H1 (cell line): ENCODE results near the gene ARID1B. TPM values are rescaled to one million over a fixed set of nuclear protein-coding genes. Genes with fewer than 3 reads are reported as not detected.

Experiments used
- CTCF ChIA-PET: fragments of 300-600 bp; sonication (Branson Sonifier 250); formaldehyde crosslinking; loops from one replicate; lab custom pipeline; 2021; ENCODE audit not compliant: partially characterized antibody; lab: Charles Lee
- POLR2A ChIA-PET: fragments of 300-600 bp; sonication (Branson Sonifier 250); formaldehyde crosslinking; loops from one replicate; lab custom pipeline; 2021; ENCODE audit warnings: inconsistent platforms; ENCODE audit not compliant: partially characterized antibody; lab: Charles Lee
- DNase-seq, 2 experiments: peaks; one replicate each; pipeline versions ENCODE4 v3.0.0 to v3.0.0-alpha.2; 2010 to 2022; ENCODE audit warnings: low spot score in 2 of 2, low read depth in 1 of 2, mixed read lengths in 1 of 2
- FAIRE-seq: peaks from 2 replicates; lab custom pipeline; 2011; peaks lifted over from hg19 to GRCh38; lab: Jason Lieb, UNC
- H2AFZ ChIP-seq: 2 replicates; pipeline ENCODE4 v1.8.1; 2012; ENCODE audit warnings: low read length, inconsistent platforms
- H2AK5ac ChIP-seq: 2 replicates; pipeline ENCODE4 v1.6.1; 2013; ENCODE audit warnings: low read depth, low read length
- H2BK120ac ChIP-seq: replicated peaks from 2 replicates; pipeline ENCODE3; 2013; ENCODE audit warnings: low read depth, low read length, inconsistent platforms
- H2BK12ac ChIP-seq: 2 replicates; pipeline ENCODE4 v1.6.1; 2013; ENCODE audit warnings: low read depth, low read length
- H2BK15ac ChIP-seq: 2 replicates; pipeline ENCODE4 v1.6.1; 2013; ENCODE audit warnings: low read length
- H2BK20ac ChIP-seq: 2 replicates; pipeline ENCODE4 v1.6.1; 2013; ENCODE audit warnings: low read length
- H2BK5ac ChIP-seq: 2 replicates; pipeline ENCODE4 v1.6.1; 2013; ENCODE audit warnings: low read depth, low read length
- H3K14ac ChIP-seq: 2 replicates; pipeline ENCODE4 v1.6.1; 2013; ENCODE audit warnings: inconsistent platforms; ENCODE audit not compliant: insufficient read length
- H3K18ac ChIP-seq: 2 replicates; pipeline ENCODE4 v1.6.1; 2013; ENCODE audit warnings: low read length; ENCODE audit errors: extremely low read depth
- H3K23ac ChIP-seq: 2 replicates; pipeline ENCODE4 v1.6.1; 2013; ENCODE audit warnings: inconsistent platforms; ENCODE audit not compliant: insufficient read length
- H3K23me2 ChIP-seq: 2 replicates; pipeline ENCODE4 v1.6.1; 2013; ENCODE audit warnings: low read depth, low read length
- H3K27ac ChIP-seq: 2 replicates; pipeline ENCODE4 v1.6.1; 2011; ENCODE audit warnings: low read depth, low read length, inconsistent platforms
- H3K27me3 ChIP-seq, 4 experiments: replicated peaks in 1 of 4; 1 replicate in 1 of 4; 2 replicates in 3 of 4; pipeline versions ENCODE4 v1.6.1 to v1.8.1; 2011 to 2013; ENCODE audit warnings: low read length in 3 of 4, mild to moderate bottlenecking in 3 of 4, inconsistent platforms in 2 of 4, mixed read lengths in 2 of 4, moderate library complexity in 1 of 4; ENCODE audit not compliant: control insufficient read depth in 3 of 4, insufficient read depth in 3 of 4; ENCODE audit errors: extremely low read depth in 1 of 4
- H3K36me3 ChIP-seq, 4 experiments: 2 replicates each; pipeline versions ENCODE4 v1.6.1 to v1.8.1; 2011 to 2013; ENCODE audit warnings: mild to moderate bottlenecking in 4 of 4, low read length in 3 of 4, moderate library complexity in 2 of 4, control low read depth in 1 of 4, inconsistent platforms in 1 of 4; ENCODE audit not compliant: insufficient read depth in 4 of 4, control insufficient read depth in 2 of 4
- H3K4ac ChIP-seq: replicated peaks from 2 replicates; pipeline ENCODE3; 2013; ENCODE audit warnings: low read length, low read depth, mixed read lengths, inconsistent platforms; ENCODE audit not compliant: insufficient read length
- H3K4me1 ChIP-seq, 4 experiments: replicated peaks in 1 of 4; 1 replicate in 1 of 4; 2 replicates in 3 of 4; pipeline versions ENCODE4 v1.6.1 to v1.8.1; 2011 to 2013; ENCODE audit warnings: low read length in 3 of 4, inconsistent platforms in 2 of 4, mixed read lengths in 1 of 4; ENCODE audit not compliant: insufficient read depth in 4 of 4, control insufficient read depth in 3 of 4
- H3K4me2 ChIP-seq, 2 experiments: 2 replicates each; pipeline versions ENCODE4 v1.6.1 to v1.8.1; 2011 to 2013; ENCODE audit warnings: low read depth in 2 of 2, low read length in 2 of 2, control low read depth in 1 of 2, inconsistent platforms in 1 of 2, mild to moderate bottlenecking in 1 of 2; ENCODE audit not compliant: insufficient read depth in 1 of 2
- H3K4me3 ChIP-seq, 4 experiments: fragments of 200-600, 300-600 bp in 1 of 4; sonication (generic), shearing (Covaris generic), sonication (Bioruptor Twin) in 1 of 4; 2 replicates each; pipeline versions ENCODE4 v1.5.1 to v1.8.1; 2011 to 2016; ENCODE audit warnings: low read length in 4 of 4, low read depth in 3 of 4, control low read depth in 2 of 4, inconsistent platforms in 2 of 4, mild to moderate bottlenecking in 2 of 4, mixed read lengths in 1 of 4, moderate library complexity in 1 of 4; ENCODE audit not compliant: insufficient read depth in 2 of 4; ENCODE audit errors: extremely low read depth in 1 of 4
- H3K56ac ChIP-seq: replicated peaks from 2 replicates; pipeline ENCODE3; 2013; ENCODE audit warnings: low read depth, mild to moderate bottlenecking, mixed read lengths, low read length, inconsistent platforms; ENCODE audit not compliant: insufficient read length
- H3K79me1 ChIP-seq: 2 replicates; pipeline ENCODE4 v1.6.1; 2013; ENCODE audit warnings: low read depth, low read length, control low read depth
- H3K79me2 ChIP-seq, 2 experiments: 2 replicates each; pipeline versions ENCODE4 v1.6.1 to v1.8.1; 2012 to 2013; ENCODE audit warnings: low read length in 2 of 2, mild to moderate bottlenecking in 2 of 2, inconsistent platforms in 1 of 2; ENCODE audit not compliant: insufficient read depth in 2 of 2, control insufficient read depth in 1 of 2
- H3K9ac ChIP-seq, 4 experiments: replicated peaks in 1 of 4; 1 replicate in 1 of 4; 2 replicates in 3 of 4; pipeline versions ENCODE4 v1.6.1 to v1.8.1; 2011 to 2013; ENCODE audit warnings: low read depth in 3 of 4, low read length in 3 of 4, control low read depth in 2 of 4, mild to moderate bottlenecking in 2 of 4, moderate library complexity in 2 of 4, inconsistent platforms in 1 of 4; ENCODE audit errors: extremely low read depth in 1 of 4
- H3K9me3 ChIP-seq, 2 experiments: 2 replicates each; pipeline versions ENCODE4 v1.6.1 to v1.8.1; 2012 to 2013; ENCODE audit warnings: mild to moderate bottlenecking in 2 of 2, moderate library complexity in 2 of 2, control low read depth in 1 of 2, inconsistent platforms in 1 of 2, low read depth in 1 of 2, low read length in 1 of 2, mixed read lengths in 1 of 2; ENCODE audit not compliant: insufficient read depth in 2 of 2
- H4K20me1 ChIP-seq, 2 experiments: replicated peaks in 1 of 2; 2 replicates each; pipeline versions ENCODE3 to v1.8.1; 2011 to 2013; ENCODE audit warnings: inconsistent platforms in 2 of 2, low read length in 2 of 2, mild to moderate bottlenecking in 1 of 2; ENCODE audit not compliant: insufficient read depth in 2 of 2, control insufficient read depth in 1 of 2
- H4K5ac ChIP-seq: 2 replicates; pipeline ENCODE4 v1.6.1; 2013; ENCODE audit warnings: low read length, low read depth, mixed read lengths, inconsistent platforms; ENCODE audit not compliant: insufficient read length
- H4K8ac ChIP-seq: 2 replicates; pipeline ENCODE4 v1.8.0; 2013; ENCODE audit warnings: mild to moderate bottlenecking, moderate library complexity, low read length, inconsistent platforms; ENCODE audit not compliant: insufficient read depth; ENCODE audit errors: extremely low read depth
- H4K91ac ChIP-seq: replicated peaks from 2 replicates; pipeline ENCODE3; 2013; ENCODE audit warnings: low read length, mixed read lengths, inconsistent platforms; ENCODE audit not compliant: insufficient read length
- ASH2L ChIP-seq: fragments of 200-600, 300-600 bp; sonication (generic); IDR thresholded peaks from one replicate; pipeline ENCODE4 v1.7.1; 2017; ENCODE audit warnings: low read length
- BACH1 ChIP-seq: IDR thresholded peaks from 2 replicates; pipeline ENCODE4 v1.6.1; 2012; ENCODE audit warnings: low read length, improper control_type of control experiment
- CBX8 ChIP-seq: fragments of 300-800, 300-1000 bp; sonication (generic); IDR thresholded peaks from 2 replicates; pipeline ENCODE4 v1.7.1; 2016; ENCODE audit warnings: low read depth, low read length, borderline replicate concordance
- CEBPB ChIP-seq: IDR thresholded peaks from 2 replicates; pipeline ENCODE4 v1.6.1; 2012; ENCODE audit warnings: low read depth, low read length
- CHD2 ChIP-seq: IDR thresholded peaks from 2 replicates; pipeline ENCODE4 v1.6.1; 2012; ENCODE audit warnings: low read length, improper control_type of control experiment
- KDM5A ChIP-seq: fragments of 200-600 bp; IDR thresholded peaks from 2 replicates; pipeline ENCODE4 v1.7.1; 2012; ENCODE audit warnings: mild to moderate bottlenecking, low read length, inconsistent platforms, mixed read lengths
- MAFK ChIP-seq: IDR thresholded peaks from 2 replicates; pipeline ENCODE4 v1.6.1; 2012; ENCODE audit warnings: low read depth, mild to moderate bottlenecking, improper control_type of control experiment, low read length
- RFX5 ChIP-seq: IDR thresholded peaks from 2 replicates; pipeline ENCODE4 v1.6.1; 2011; ENCODE audit warnings: low read depth, low read length, improper control_type of control experiment, borderline replicate concordance
- SIN3A ChIP-seq, 2 experiments: IDR thresholded peaks in 1 of 2; conservative IDR thresholded peaks in 1 of 2; 2 replicates each; pipeline ENCODE4 v1.6.1; 2011 to 2012; ENCODE audit warnings: low read length in 2 of 2, improper control_type of control experiment in 1 of 2, low read depth in 1 of 2, mild to moderate bottlenecking in 1 of 2
- SIRT6 ChIP-seq: IDR thresholded peaks from one replicate; pipeline ENCODE4 v1.7.1; 2012; ENCODE audit warnings: low read length, inconsistent platforms
- SUZ12 ChIP-seq: fragments of 200-600 bp; sonication (generic); IDR thresholded peaks from 2 replicates; pipeline ENCODE4 v1.6.1; 2012; ENCODE audit warnings: mild to moderate bottlenecking, inconsistent platforms, low read length, moderate library complexity, mixed read lengths
- TCF12 ChIP-seq: IDR thresholded peaks from 2 replicates; pipeline ENCODE4 v1.6.1; 2011; ENCODE audit warnings: low read depth, mild to moderate bottlenecking, low read length
- YY1 ChIP-seq: IDR thresholded peaks from 2 replicates; pipeline ENCODE4 v1.6.1; 2011; ENCODE audit warnings: low read depth, mild to moderate bottlenecking, low read length
- WGBS, 2 experiments: shearing (Covaris generic) in 1 of 2; methylation state at CpG; one replicate each; pipeline versions ENCODE4 v1.1.6 to v1.1.7; 2013 to 2015; ENCODE audit warnings: low lambda C conversion rate in 2 of 2, mixed read lengths in 2 of 2, inconsistent platforms in 1 of 2, low coverage in 1 of 2, missing lambda C conversion rate in 1 of 2; ENCODE audit not compliant: insufficient replicate concordance in 2 of 2, insufficient coverage in 1 of 2, insufficient read length in 1 of 2; ENCODE audit errors: extremely low coverage in 1 of 2, missing lambda C conversion rate in 1 of 2; 5-methylcytosine and 5-hydroxymethylcytosine counted together
- polyA plus RNA-seq, 7 experiments: library from polyadenylated mRNA; depleted of rRNA in 3 of 7; stranded (reverse) in 5 of 7; unstranded in 2 of 7; fragments of >200 nt in 5 of 7; fragments of 200-250 nt in 2 of 7; gene quantifications; 1 replicate in 5 of 7; 2 replicates in 1 of 7; 4 replicates in 1 of 7; pipeline versions ENCODE4 v1.2.1 to v1.2.3, GENCODE V29; 2011 to 2013; ENCODE audit warnings: missing spikeins in 2 of 7, mixed read lengths in 2 of 7
- total RNA-seq: library from RNA; stranded (reverse); fragmentation: NEBNext Ultra II Directional; extraction: Animal tissue kit (Norgen Biotek cat#: 25700); gene quantifications from 2 replicates; pipeline ENCODE4 v1.2.1, GENCODE V29; 2021

Gene ARID1B
- total and polyA plus RNA-seq, 2 of the 8 experiments (the other 6 are each of a cell fraction or from before 2014, with no cell fraction given) = 24.3 to 70.3 TPM

GRCh38 chr6:156998794-156999330 is 221.7 kb downstream of the ARID1B start:
- no peak overlapping the region for H2AFZ ChIP-seq
- no peak overlapping the region for H3K4ac ChIP-seq
- peaks cover 2 to 18% (median 8%) of the 10 kb centered on the region in 4 experiments for H3K4me1 ChIP-seq
- no peak overlapping the region for H2BK12ac ChIP-seq
- peaks cover 0 to 92% of the 10 kb centered on the region in 2 experiments; a peak in 3 of 4 replicates for H3K79me2 ChIP-seq
- no peak overlapping the region for H3K56ac ChIP-seq
- H3K79me1 ChIP-seq = peaks cover 3% of the 10 kb centered on the region
- H4K8ac ChIP-seq = no peak overlapping the region
- no peak overlapping the region for H2BK5ac ChIP-seq
- H3K4me3 ChIP-seq = no peak overlapping the region
- no peak overlapping the region for H2BK15ac ChIP-seq
- H3K9me3 ChIP-seq = no peaks in the 10 kb centered on the region
- DNase-seq (no peak), FAIRE-seq (no peak)
- H2BK20ac ChIP-seq = no peak overlapping the region
- H3K14ac ChIP-seq = no peak overlapping the region
- H3K18ac ChIP-seq = no peak overlapping the region
- H3K27ac ChIP-seq = no peak overlapping the region
- no peaks in the 10 kb centered on the region for H3K27me3 ChIP-seq
- no peaks in the 10 kb centered on the region for H3K36me3 ChIP-seq
- no peak overlapping the region for H2AK5ac ChIP-seq
- H4K5ac ChIP-seq = no peak overlapping the region
- H3K23ac ChIP-seq = no peak overlapping the region
- ChIA-PET CTCF (interaction anchor here (0.8 to 3.2 kb wide), 7 partner anchors 9 to 124 kb away, joined by 3 to 7 read pairs (median 3); no protein-coding TSS in a partner anchor), POLR2A (interaction anchor here (0.8 to 2.3 kb wide), 2 partner anchors 22 to 35 kb away, joined by 3 to 7 read pairs; no protein-coding TSS in a partner anchor)
- no peak overlapping the region for H3K4me2 ChIP-seq
- WGBS, 2 experiments = 95% methylated on average over 7 of the region's 7 CpGs; no CpG with 5 or more reads in 1 of the 2 experiments
- peaks cover 0 to 5% of the 10 kb centered on the region in 2 experiments for H4K20me1 ChIP-seq
- no peak overlapping the region for H3K9ac ChIP-seq
- H3K23me2 ChIP-seq = no peaks in the 10 kb centered on the region
- no peak overlapping the region for H4K91ac ChIP-seq
- no peak overlapping the region for H2BK120ac ChIP-seq
- TF ChIP-seq TCF12 (no peak), MAFK (no peak), ASH2L (no peak), SIRT6 (no peak), KDM5A (no peak), CHD2 (no peak), CEBPB (no peak), YY1 (no peak), BACH1 (no peak), SUZ12 (no peak), CBX8 (no peak), SIN3A (conservative IDR thresholded peaks at IDR 0.05 in 1 of 2, IDR thresholded peaks at IDR 0.05 in 1 of 2; ENCODE audit: low read depth in 1 of 2, low read length in 2 of 2) (no peak), RFX5 (no peak)
